Loucy (cell line): ENCODE data around the gene MRPL33.

ENCODE experiments used
- H2AFZ ChIP-seq: fragments of 200-600 bp; sonication (generic); 2 replicates; pipeline ENCODE4 v1.6.0; 2016; ENCODE audit warnings: antibody characterized with exemption, mild to moderate bottlenecking, low read length, moderate library complexity
- H3F3A ChIP-seq: fragments of 200-600 bp; 2 replicates; pipeline ENCODE4 v1.6.0; 2016; ENCODE audit warnings: antibody characterized with exemption, low read depth, mild to moderate bottlenecking
- H3K27me3 ChIP-seq: fragments of 200-600 bp; sonication (generic); 2 replicates; pipeline ENCODE4 v1.6.1; 2014; ENCODE audit warnings: low read length, mild to moderate bottlenecking; ENCODE audit not compliant: insufficient read depth, poor library complexity, severe bottlenecking
- H3K36me3 ChIP-seq: fragments of 200-600 bp; sonication (generic); 2 replicates; pipeline ENCODE4 v1.6.1; 2016; ENCODE audit warnings: low read length; ENCODE audit not compliant: insufficient read depth
- H3K4me1 ChIP-seq: fragments of 200-600 bp; sonication (generic); 2 replicates; pipeline ENCODE4 v1.5.1; 2014; ENCODE audit warnings: low read length, mild to moderate bottlenecking; ENCODE audit not compliant: insufficient read depth, poor library complexity, severe bottlenecking
- H3K4me2 ChIP-seq: fragments of 200-600 bp; sonication (generic); 2 replicates; pipeline ENCODE4 v1.6.0; 2014; ENCODE audit warnings: antibody characterized with exemption, low read length, low read depth, mild to moderate bottlenecking; ENCODE audit not compliant: poor library complexity, severe bottlenecking
- H3K4me3 ChIP-seq: fragments of 200-600 bp; sonication (generic); 2 replicates; pipeline ENCODE4 v1.5.1; 2014; ENCODE audit warnings: low read length, mild to moderate bottlenecking, mixed read lengths; ENCODE audit not compliant: poor library complexity, severe bottlenecking
- H3K79me2 ChIP-seq: fragments of 200-600 bp; sonication (generic); 2 replicates; pipeline ENCODE4 v1.6.1; 2014; ENCODE audit warnings: low read length; ENCODE audit not compliant: insufficient read depth
- H3K9ac ChIP-seq: fragments of 200-600 bp; sonication (generic); 2 replicates; pipeline ENCODE4 v1.6.0; 2014; ENCODE audit warnings: mild to moderate bottlenecking, low read depth, low read length, moderate library complexity; ENCODE audit not compliant: poor library complexity, severe bottlenecking
- H3K9me2 ChIP-seq: fragments of 200-600 bp; sonication (generic); replicated peaks from 2 replicates; pipeline ENCODE4 v1.6.1; 2016; ENCODE audit warnings: low read depth, low read length, mixed read lengths
- H3K9me3 ChIP-seq: fragments of 200-600 bp; sonication (generic); 2 replicates; pipeline ENCODE4 v1.6.1; 2014; ENCODE audit warnings: mild to moderate bottlenecking, antibody characterized with exemption, low read length, low read depth; ENCODE audit not compliant: insufficient read depth
- H4K20me1 ChIP-seq: fragments of 200-600 bp; sonication (generic); 2 replicates; pipeline ENCODE4 v1.6.0; 2014; ENCODE audit warnings: antibody characterized with exemption, low read length, mild to moderate bottlenecking; ENCODE audit not compliant: insufficient read depth, poor library complexity, severe bottlenecking
- EZH2phosphoT487 ChIP-seq: fragments of 200-600 bp; IDR thresholded peaks from 2 replicates; pipeline ENCODE4 v1.6.1; 2018; ENCODE audit warnings: antibody characterized with exemption, mild to moderate bottlenecking, moderate library complexity, borderline replicate concordance
- TF ChIP-seq, protein P1 (sequence below): fragments of 200-600 bp; sonication (generic); conservative IDR thresholded peaks from 2 replicates; pipeline ENCODE4 v1.5.1; 2014; ENCODE audit warnings: mild to moderate bottlenecking, antibody characterized with exemption, low read length

The MRPL33 gene

DNA sequence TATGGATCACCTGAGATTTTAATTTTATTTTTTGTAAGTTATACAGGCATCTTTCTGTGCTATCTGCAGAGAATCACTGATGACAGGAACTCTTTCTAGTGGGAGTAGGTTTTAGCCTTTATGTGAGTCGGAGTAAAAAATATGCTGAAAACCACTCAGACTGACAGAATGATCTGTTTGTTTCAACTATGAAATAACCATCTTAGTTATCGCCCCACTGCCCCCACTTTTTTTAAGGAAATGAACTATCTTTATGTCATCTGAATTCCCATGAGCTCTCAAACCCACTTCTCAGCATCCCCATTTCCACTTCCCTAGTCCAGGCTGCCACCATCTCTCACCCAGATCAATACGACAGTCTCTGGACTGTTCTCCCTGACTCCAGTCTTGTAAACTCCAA is 38.9 kb downstream of the MRPL33 start:
- Histone ChIP-seq H3K4me1 (no peaks in the 10 kb centered on the region), H4K20me1 (no peaks in the 10 kb centered on the region), H3F3A (no peaks in the 10 kb centered on the region), H2AFZ (no peak overlapping the region), H3K9me3 (no peaks in the 10 kb centered on the region), H3K27me3 (no peaks in the 10 kb centered on the region), H3K79me2 (no peaks in the 10 kb centered on the region), H3K36me3 (no peaks in the 10 kb centered on the region), H3K4me2 (no peak overlapping the region), H3K4me3 (no peak overlapping the region), H3K9me2 (no peaks in the 10 kb centered on the region), H3K9ac (no peak overlapping the region)
- TF ChIP-seq EZH2phosphoT487 = no peak
- TF ChIP-seq, protein P1, sequence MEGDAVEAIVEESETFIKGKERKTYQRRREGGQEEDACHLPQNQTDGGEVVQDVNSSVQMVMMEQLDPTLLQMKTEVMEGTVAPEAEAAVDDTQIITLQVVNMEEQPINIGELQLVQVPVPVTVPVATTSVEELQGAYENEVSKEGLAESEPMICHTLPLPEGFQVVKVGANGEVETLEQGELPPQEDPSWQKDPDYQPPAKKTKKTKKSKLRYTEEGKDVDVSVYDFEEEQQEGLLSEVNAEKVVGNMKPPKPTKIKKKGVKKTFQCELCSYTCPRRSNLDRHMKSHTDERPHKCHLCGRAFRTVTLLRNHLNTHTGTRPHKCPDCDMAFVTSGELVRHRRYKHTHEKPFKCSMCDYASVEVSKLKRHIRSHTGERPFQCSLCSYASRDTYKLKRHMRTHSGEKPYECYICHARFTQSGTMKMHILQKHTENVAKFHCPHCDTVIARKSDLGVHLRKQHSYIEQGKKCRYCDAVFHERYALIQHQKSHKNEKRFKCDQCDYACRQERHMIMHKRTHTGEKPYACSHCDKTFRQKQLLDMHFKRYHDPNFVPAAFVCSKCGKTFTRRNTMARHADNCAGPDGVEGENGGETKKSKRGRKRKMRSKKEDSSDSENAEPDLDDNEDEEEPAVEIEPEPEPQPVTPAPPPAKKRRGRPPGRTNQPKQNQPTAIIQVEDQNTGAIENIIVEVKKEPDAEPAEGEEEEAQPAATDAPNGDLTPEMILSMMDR = no peak

DNA sequence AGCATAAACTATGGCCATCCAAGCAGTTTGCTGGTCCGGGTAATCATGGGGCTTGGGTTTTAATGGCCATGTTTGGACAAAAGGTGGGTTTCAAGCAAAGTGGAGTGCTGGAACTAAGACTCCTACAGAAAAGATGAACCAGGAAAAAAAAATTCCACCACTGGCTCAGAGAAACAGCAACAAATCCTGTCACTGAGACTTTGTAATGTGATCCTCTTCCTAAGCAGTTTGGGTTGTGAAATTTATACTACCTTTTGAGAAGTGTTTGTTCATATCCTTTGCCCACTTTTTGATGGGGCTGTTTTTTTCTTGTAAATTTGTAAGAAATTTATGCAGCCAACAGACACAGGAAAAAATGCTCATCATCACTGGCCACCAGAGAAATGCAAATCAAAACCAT is 40.2 kb downstream of the MRPL33 start:
- no peaks in the 10 kb centered on the region for H3F3A ChIP-seq
- no peak overlapping the region for H3K4me2 ChIP-seq
- no peaks in the 10 kb centered on the region for H3K4me1 ChIP-seq
- no peak overlapping the region for H3K4me3 ChIP-seq
- H2AFZ ChIP-seq = no peak overlapping the region
- no peaks in the 10 kb centered on the region for H3K36me3 ChIP-seq
- H3K9me2 ChIP-seq = no peaks in the 10 kb centered on the region
- no peak for TF ChIP-seq EZH2phosphoT487
- TF ChIP-seq, protein P1 = no peak
- no peaks in the 10 kb centered on the region for H3K9me3 ChIP-seq
- H3K79me2 ChIP-seq = no peaks in the 10 kb centered on the region
- no peak overlapping the region for H3K9ac ChIP-seq
- no peaks in the 10 kb centered on the region for H4K20me1 ChIP-seq
- no peaks in the 10 kb centered on the region for H3K27me3 ChIP-seq

DNA sequence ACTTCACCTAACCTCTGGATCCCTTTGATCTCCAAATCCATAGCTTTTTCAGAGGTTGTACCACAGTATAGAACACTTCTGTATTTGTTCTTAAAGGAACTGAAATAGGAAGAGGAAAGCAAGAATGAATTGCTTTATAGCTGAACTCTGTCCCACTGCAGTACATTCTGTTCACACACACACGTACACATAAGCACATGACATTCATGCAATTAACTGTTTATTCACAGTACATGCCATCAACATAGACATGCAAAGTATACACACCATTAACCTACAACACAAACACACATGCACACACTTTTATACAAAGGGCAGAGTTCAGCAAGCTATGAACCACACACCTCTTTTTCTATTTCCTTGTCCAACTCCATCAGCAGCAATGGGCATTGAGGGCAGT is 43.2 kb downstream of the MRPL33 start:
- Histone ChIP-seq H3K9me2 (no peaks in the 10 kb centered on the region), H3K9ac (no peak overlapping the region), H4K20me1 (no peaks in the 10 kb centered on the region), H3K36me3 (no peaks in the 10 kb centered on the region), H3K27me3 (no peaks in the 10 kb centered on the region), H2AFZ (no peak overlapping the region), H3K4me1 (no peaks in the 10 kb centered on the region), H3K4me2 (no peak overlapping the region), H3F3A (no peaks in the 10 kb centered on the region), H3K79me2 (no peaks in the 10 kb centered on the region), H3K4me3 (no peak overlapping the region), H3K9me3 (no peaks in the 10 kb centered on the region)
- TF ChIP-seq EZH2phosphoT487 = no peak
- TF ChIP-seq, protein P1 = no peak
